ENCODE data around the gene INPP5A. TPM values are rescaled to one million over a fixed set of nuclear protein-coding genes. Genes with fewer than 3 reads are reported as not detected.

The INPP5A gene
- polyA plus RNA-seq, 6 donors from 2014 or later: 1.3 to 6.7 (median 2.1) TPM

- Mint-ChIP-seq H3K9me3 (no peaks in the 10 kb centered on the region), H3K27ac (peak overlapping the region in 3 of 6 donors; percentile 69 to 83 (median 81)), H3K4me3 (peak overlapping the region in 6 of 8 donors; percentile 42 to 79 (median 70)), H3K4me1 (peaks cover 4 to 13% (median 6%) of the 10 kb centered on the region in 3 donors), H3K36me3 (no peaks in the 10 kb centered on the region), H3K27me3 (no peaks in the 10 kb centered on the region)
- peak; percentile 25 for DNase-seq
- ATAC-seq (ENCODE audit: low read depth in 2 of 2): peak; percentile 38 to 58
Measured at GRCh38 chr10:132518572-132519381, 18.8 kb upstream of the INPP5A start.

- no peaks in the 10 kb centered on the region for H3K9me3 Mint-ChIP-seq
- no peak overlapping the region for H3K27ac Mint-ChIP-seq
- ATAC-seq (ENCODE audit: low read depth in 2 of 2) (no peak), DNase-seq (no peak)
- H3K27me3 Mint-ChIP-seq: peaks cover 0 to 3% (median 0%) of the 10 kb centered on the region in 3 donors
- H3K4me3 Mint-ChIP-seq: peak overlapping the region in 3 of 8 donors; percentile 5 to 61 (median 42)
- no peaks in the 10 kb centered on the region for H3K36me3 Mint-ChIP-seq
- peaks cover 4 to 13% (median 6%) of the 10 kb centered on the region in 3 donors for H3K4me1 Mint-ChIP-seq
Measured at GRCh38 chr10:132519382-132520176, 18.0 kb upstream of the INPP5A start.

GRCh38 chr10:132520177-132520811, 17.3 kb upstream of the INPP5A start:
- Mint-ChIP-seq H3K9me3 (no peaks in the 10 kb centered on the region), H3K4me3 (no peak overlapping the region), H3K27me3 (peaks cover 0 to 3% (median 3%) of the 10 kb centered on the region in 3 donors), H3K36me3 (no peaks in the 10 kb centered on the region), H3K4me1 (peaks cover 4 to 10% (median 6%) of the 10 kb centered on the region in 3 donors), H3K27ac (peak overlapping the region in 1 of 6 donors; percentile 26)
- ATAC-seq (ENCODE audit: low read depth in 2 of 2) (no peak), DNase-seq (no peak)

- peaks cover 4 to 7% (median 6%) of the 10 kb centered on the region in 3 donors for H3K4me1 Mint-ChIP-seq
- H3K27ac Mint-ChIP-seq: peak overlapping the region in 1 of 6 donors; percentile 26
- H3K36me3 Mint-ChIP-seq: no peaks in the 10 kb centered on the region
- no peaks in the 10 kb centered on the region for H3K9me3 Mint-ChIP-seq
- H3K4me3 Mint-ChIP-seq: no peak overlapping the region
- DNase-seq (no peak), ATAC-seq (ENCODE audit: low read depth in 2 of 2) (no peak)
- peaks cover 0 to 7% (median 3%) of the 10 kb centered on the region in 3 donors for H3K27me3 Mint-ChIP-seq
Measured at GRCh38 chr10:132521041-132521465, 16.5 kb upstream of the INPP5A start.

- Mint-ChIP-seq H3K27ac (no peak overlapping the region), H3K4me1 (peaks cover 2 to 6% (median 4%) of the 10 kb centered on the region in 3 donors), H3K9me3 (no peaks in the 10 kb centered on the region), H3K27me3 (peaks cover 0 to 7% (median 3%) of the 10 kb centered on the region in 3 donors), H3K36me3 (no peaks in the 10 kb centered on the region), H3K4me3 (no peak overlapping the region)
- ATAC-seq (ENCODE audit: low read depth in 2 of 2): no peak
- no peak for DNase-seq
Measured at GRCh38 chr10:132521466-132522102, 16.0 kb upstream of the INPP5A start.

GRCh38 chr10:132522521-132523411, 14.8 kb upstream of the INPP5A start:
- Mint-ChIP-seq H3K27ac (peak overlapping the region in 1 of 6 donors; percentile 56), H3K27me3 (peaks cover 0 to 10% (median 3%) of the 10 kb centered on the region in 3 donors), H3K4me1 (peaks cover 0 to 6% (median 4%) of the 10 kb centered on the region in 3 donors), H3K9me3 (no peaks in the 10 kb centered on the region), H3K4me3 (no peak overlapping the region), H3K36me3 (no peaks in the 10 kb centered on the region)
- DNase-seq (no peak), ATAC-seq (ENCODE audit: low read depth in 2 of 2) (no peak)

- Mint-ChIP-seq H3K4me1 (no peaks in the 10 kb centered on the region), H3K27me3 (peaks cover 0 to 13% (median 3%) of the 10 kb centered on the region in 3 donors), H3K9me3 (no peaks in the 10 kb centered on the region), H3K4me3 (no peak overlapping the region), H3K27ac (no peak overlapping the region), H3K36me3 (no peaks in the 10 kb centered on the region)
- ATAC-seq (ENCODE audit: low read depth in 2 of 2) (no peak), DNase-seq (no peak)
Measured at GRCh38 chr10:132523561-132524442, 13.8 kb upstream of the INPP5A start.

GRCh38 chr10:132524443-132525285, 12.9 kb upstream of the INPP5A start:
- no peak for DNase-seq

GRCh38 chr10:132526676-132527075, 10.9 kb upstream of the INPP5A start:
- no peak overlapping the region for H3K4me3 Mint-ChIP-seq
- H3K36me3 Mint-ChIP-seq: peaks cover 3 to 5% of the 10 kb centered on the region in 2 donors

More at GRCh38 chr10:132524443-132525285, 12.9 kb upstream of the INPP5A start:
- Mint-ChIP-seq H3K4me3 (no peak overlapping the region), H3K9me3 (peaks cover 0 to 3% (median 0%) of the 10 kb centered on the region in 7 donors), H3K27me3 (peaks cover 0 to 13% (median 3%) of the 10 kb centered on the region in 3 donors), H3K27ac (no peak overlapping the region), H3K4me1 (no peaks in the 10 kb centered on the region), H3K36me3 (no peaks in the 10 kb centered on the region)
- no peak for ATAC-seq (ENCODE audit: low read depth in 2 of 2)

GRCh38 chr10:132527339-132528063, 10.1 kb upstream of the INPP5A start:
- H3K27me3 Mint-ChIP-seq: peaks cover 0 to 18% (median 3%) of the 10 kb centered on the region in 3 donors
- H3K9me3 Mint-ChIP-seq: peaks cover 4 to 25% (median 13%) of the 10 kb centered on the region in 7 donors
- DNase-seq (no peak), ATAC-seq (ENCODE audit: low read depth in 2 of 2) (no peak)
- H3K4me3 Mint-ChIP-seq: no peak overlapping the region
- H3K36me3 Mint-ChIP-seq: peaks cover 5 to 8% of the 10 kb centered on the region in 2 donors
- no peaks in the 10 kb centered on the region for H3K4me1 Mint-ChIP-seq
- H3K27ac Mint-ChIP-seq: peak overlapping the region in 1 of 6 donors; percentile 64

More at GRCh38 chr10:132526676-132527075, 10.9 kb upstream of the INPP5A start:
- no peak overlapping the region for H3K27ac Mint-ChIP-seq
- peaks cover 3 to 20% (median 11%) of the 10 kb centered on the region in 7 donors for H3K9me3 Mint-ChIP-seq
- DNase-seq (no peak), ATAC-seq (ENCODE audit: low read depth in 2 of 2) (no peak)
- H3K4me1 Mint-ChIP-seq: no peaks in the 10 kb centered on the region
- peaks cover 0 to 18% (median 3%) of the 10 kb centered on the region in 3 donors for H3K27me3 Mint-ChIP-seq
